Pancreas (tissue), 10 donors: ENCODE measurements around the gene PER2. TPM values are rescaled to one million over a fixed set of nuclear protein-coding genes. Genes with fewer than 3 reads are reported as not detected.
A peak's percentile ranks its signal among the peaks of the same experiment; 100 is the strongest.

ENCODE experiments used
- ATAC-seq, 4 donors: fragments of 200-7000 bp; cut with Tn5 transposase; one replicate each; pipeline versions ENCODE4 v1.8.0 to v1.9.1; 2020; ENCODE audit warnings: mild to moderate bottlenecking in 4 of 4, moderate library complexity in 4 of 4
- DNase-seq, 6 donors: peaks; one replicate each; pipeline ENCODE4 v3.0.0-alpha.2; 2020
- FAIRE-seq: peaks from 2 replicates; lab custom pipeline; 2012; peaks lifted over from hg19 to GRCh38; lab: Jason Lieb, UNC
- H3K27ac ChIP-seq, 4 donors: fragments of 200-600 bp; sonication (generic); 1 replicate in 3 of 4; 2 replicates in 1 of 4; pipeline versions ENCODE4 v1.5.0 to v1.8.0; 2020
- H3K27me3 ChIP-seq, 4 donors: fragments of 200-600 bp; one replicate each; pipeline ENCODE4 v1.8.0; 2021
- H3K36me3 ChIP-seq, 3 donors: fragments of 200-600 bp; sonication (generic) in 1 of 3; one replicate each; pipeline versions ENCODE4 v1.5.0 to v1.8.0; 2020 to 2021
- H3K4me1 ChIP-seq, 3 donors: fragments of 200-600 bp; one replicate each; pipeline ENCODE4 v1.8.0; 2021
- H3K4me3 ChIP-seq, 4 donors: fragments of 200-600 bp; sonication (generic) in 2 of 4; one replicate each; pipeline versions ENCODE4 v1.5.0 to v1.8.0; 2020 to 2021
- H3K9me3 ChIP-seq, 4 donors: fragments of 200-600 bp; one replicate each; pipeline ENCODE4 v1.8.0; 2021
- CTCF ChIP-seq, 4 donors: fragments of 200-600 bp; sonication (generic) in 3 of 4; IDR thresholded peaks; one replicate each; pipeline versions ENCODE4 v1.5.0 to v1.8.0; 2021; ENCODE audit warnings: antibody characterized with exemption in 4 of 4
- WGBS, 2 donors: extraction: QIAGEN DNeasy Blood & Tissue Kit; methylation state at CpG; one replicate each; pipeline ENCODE4 v1.1.7; 2013; 5-methylcytosine and 5-hydroxymethylcytosine counted together
- intact Hi-C, 3 donors: fragments of 100-400 bp; cut with DNase I; formaldehyde crosslinking; loops; one replicate each; pipeline versions ENCODE4 v1.11.1 to v1.14.2; 2022
- polyA plus RNA-seq, 2 donors: library from polyadenylated mRNA; stranded (reverse); fragments of 200-250 nt; gene quantifications; one replicate each; pipeline ENCODE4 v1.2.3, GENCODE V29; 2013
- total RNA-seq, 6 donors: library from RNA; stranded (reverse); fragmentation: NEBNext Ultra II Directional in 4 of 6; extraction: Animal tissue kit (Norgen Biotek cat#: 25700) in 4 of 6; gene quantifications; one replicate each; pipeline versions ENCODE4 v1.2.1 to v1.2.4, GENCODE V29; 2021 to 2023
- donor health status: healthy with polysubstance abuse.
- donor health status: DM: no; HTN: no; CAD: no; lungs with moderate emphysema.
- donor health status: DM: no; HTN: no; CAD: no.
- donor health status: control.
- donor health status: control.
- donor health status: Bipolar disorder and iron deficiency.
- donor health status: DM: yes; HTN: yes; CAD: no.
- donor health status: DM: no; HTN: no; CAD: no.
- donor health status: DM: no; HTN: no; CAD: no.
- donor health status: DM: yes; HTN: yes; CAD: no.

The PER2 gene
- total and polyA plus RNA-seq, 8 donors = 6.9 to 12.2 (median 9.3) TPM

DNA sequence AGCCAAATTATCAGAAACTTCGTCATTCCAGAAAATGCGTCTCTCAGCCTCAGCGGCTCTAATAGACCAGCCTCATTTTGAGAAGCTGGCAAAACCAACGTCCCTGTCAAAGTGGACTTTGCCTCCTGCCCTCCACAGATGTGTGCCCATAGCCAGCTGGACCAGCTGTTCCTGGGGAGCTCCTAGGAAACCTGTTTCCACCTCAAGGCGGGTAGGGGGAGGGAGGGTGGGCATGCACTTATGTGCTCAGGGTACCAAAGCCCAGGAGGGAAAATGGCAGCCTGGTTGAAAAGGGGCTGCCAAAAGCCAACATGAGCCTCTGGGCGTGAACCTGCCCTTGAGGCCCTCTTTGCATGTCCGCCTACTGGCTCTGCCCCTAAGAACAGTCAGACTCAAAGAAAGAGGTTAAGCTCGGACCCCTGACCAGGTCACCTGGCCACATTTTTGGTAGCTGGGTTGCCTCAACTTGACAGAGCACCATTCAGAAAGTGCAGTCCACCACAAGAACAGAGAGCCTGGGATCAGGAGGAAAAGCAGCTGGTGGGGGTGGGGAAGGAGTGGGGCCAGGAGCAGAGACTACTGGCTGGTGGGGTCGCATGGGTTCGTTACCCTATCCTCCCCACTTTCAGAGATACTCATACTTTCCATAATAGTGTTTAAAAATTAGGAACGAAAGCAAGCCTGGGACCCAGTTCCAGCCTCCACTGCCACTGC lies 3.5 kb downstream of the PER2 start:
- WGBS, 2 donors = 35 to 38% methylated on average over 11 of the region's 11 CpGs
- no peaks in the 10 kb centered on the region for H3K9me3 ChIP-seq
- intact Hi-C loops = no loop called here
- H3K4me1 ChIP-seq = peaks cover 36 to 50% (median 48%) of the 10 kb centered on the region in 3 donors
- H3K27ac ChIP-seq = peak overlapping the region; percentile 96 to 100 (median 98)
- no peak for FAIRE-seq
- DNase-seq = peak in 5 of 6 donors; percentile 50 to 80 (median 68)
- H3K4me3 ChIP-seq = peak overlapping the region in 2 of 4 donors; percentile 9 to 83
- H3K36me3 ChIP-seq = no peaks in the 10 kb centered on the region
- no peak for TF ChIP-seq CTCF (IDR thresholded peaks at IDR 0.05)
- ATAC-seq = peak; percentile 6 to 23 (median 14)
- H3K27me3 ChIP-seq = no peaks in the 10 kb centered on the region

DNA sequence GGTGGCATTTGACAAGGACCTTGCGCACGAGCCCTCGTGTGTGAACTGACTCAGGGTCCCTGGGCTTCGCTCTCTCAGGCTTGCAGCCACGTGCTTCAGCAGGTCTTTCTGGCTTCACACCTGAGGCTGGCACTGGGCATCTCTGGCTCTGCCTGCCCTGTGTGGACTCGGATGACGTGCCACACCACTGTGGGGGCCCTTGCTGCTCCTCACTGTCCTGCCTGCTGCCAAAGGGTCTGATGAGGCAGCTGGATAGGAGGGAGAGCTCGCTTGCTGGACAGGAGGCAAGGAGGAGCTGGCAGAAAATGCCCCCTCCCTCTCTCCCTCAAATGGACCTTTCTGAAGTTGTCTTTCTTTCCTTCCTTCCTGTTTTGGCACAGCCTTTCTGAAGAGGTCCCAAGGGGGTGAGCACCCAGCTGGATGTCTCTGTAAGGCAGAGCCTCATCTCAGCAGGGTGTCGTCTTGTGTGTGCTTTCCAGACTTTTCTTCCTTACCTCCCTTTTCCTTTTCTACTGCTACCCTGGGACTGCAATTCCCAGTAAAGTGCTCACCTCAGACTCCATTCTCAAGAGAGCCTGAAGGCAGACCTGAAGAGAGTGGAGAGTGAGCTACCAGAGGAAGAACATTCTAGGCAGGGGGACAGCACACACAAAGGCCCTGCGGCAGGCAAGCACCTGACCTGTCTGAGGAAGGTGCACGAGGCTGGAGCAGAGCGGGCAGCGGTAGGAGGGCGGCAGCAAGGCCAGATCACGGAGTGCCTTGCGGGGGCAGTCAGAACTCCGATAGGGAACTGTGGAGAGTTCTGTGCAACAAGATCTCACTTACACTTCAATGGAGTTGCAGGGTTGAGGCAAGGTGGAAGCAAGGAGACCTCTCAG lies 5.3 kb downstream of the PER2 start:
- Histone ChIP-seq H3K9me3 (no peaks in the 10 kb centered on the region), H3K4me3 (no peak overlapping the region), H3K27me3 (no peaks in the 10 kb centered on the region), H3K27ac (peak overlapping the region in 3 of 4 donors; percentile 0 to 100 (median 96)), H3K36me3 (no peaks in the 10 kb centered on the region), H3K4me1 (peaks cover 36 to 44% (median 41%) of the 10 kb centered on the region in 3 donors)
- FAIRE-seq = no peak
- 90% methylated on average over 16 to 17 of the region's 17 CpGs for WGBS, 2 donors
- ATAC-seq = no peak
- intact Hi-C loops = no loop called here
- peak in 2 of 6 donors; percentile 30 to 60 for DNase-seq
- TF ChIP-seq CTCF (IDR thresholded peaks at IDR 0.05) = no peak

DNA sequence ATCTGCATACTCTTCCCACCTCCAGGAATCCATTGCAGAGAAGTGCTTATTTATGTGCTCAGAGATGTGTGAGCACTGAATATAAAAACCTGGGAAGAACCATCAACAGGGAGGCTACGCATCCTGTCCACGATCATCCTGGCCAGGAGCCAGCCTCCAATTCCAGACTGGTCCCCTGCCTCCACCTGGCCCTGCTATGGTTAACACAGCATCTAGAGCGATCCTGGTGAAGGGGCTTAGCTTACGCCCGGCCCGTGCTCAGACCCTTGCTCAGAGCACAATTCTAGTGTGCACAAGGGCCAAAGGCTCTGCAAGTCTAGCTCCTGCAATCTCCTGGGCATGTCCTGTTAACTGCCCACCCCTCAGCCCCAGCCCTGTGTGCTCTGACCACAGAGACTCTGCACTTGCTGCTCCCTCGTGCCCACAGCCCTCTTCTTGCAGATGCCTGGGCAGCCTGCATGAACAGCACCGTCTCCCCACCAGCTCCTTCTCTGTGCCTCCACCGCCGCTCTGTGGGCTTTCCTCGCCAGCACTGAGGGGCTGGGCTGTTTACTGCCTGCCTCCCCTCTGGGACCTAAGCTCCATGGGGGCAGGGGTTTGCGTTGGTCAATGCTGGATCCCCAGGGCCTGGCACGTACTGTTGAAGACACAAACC lies 6.5 kb downstream of the PER2 start:
- FAIRE-seq = no peak
- TF ChIP-seq CTCF (IDR thresholded peaks at IDR 0.05) = no peak
- H3K36me3 ChIP-seq = peaks cover 0 to 1% (median under 1%) of the 10 kb centered on the region in 3 donors
- H3K4me1 ChIP-seq = peaks cover 32 to 39% (median 35%) of the 10 kb centered on the region in 3 donors
- WGBS, 2 donors = 87 to 91% methylated on average over 13 of the region's 13 CpGs
- H3K9me3 ChIP-seq = no peaks in the 10 kb centered on the region
- no peaks in the 10 kb centered on the region for H3K27me3 ChIP-seq
- no peak overlapping the region for H3K27ac ChIP-seq
- DNase-seq = peak in 2 of 6 donors; percentile 42 to 64
- H3K4me3 ChIP-seq = no peak overlapping the region
- no peak for ATAC-seq
- intact Hi-C loops = no loop called here

DNA sequence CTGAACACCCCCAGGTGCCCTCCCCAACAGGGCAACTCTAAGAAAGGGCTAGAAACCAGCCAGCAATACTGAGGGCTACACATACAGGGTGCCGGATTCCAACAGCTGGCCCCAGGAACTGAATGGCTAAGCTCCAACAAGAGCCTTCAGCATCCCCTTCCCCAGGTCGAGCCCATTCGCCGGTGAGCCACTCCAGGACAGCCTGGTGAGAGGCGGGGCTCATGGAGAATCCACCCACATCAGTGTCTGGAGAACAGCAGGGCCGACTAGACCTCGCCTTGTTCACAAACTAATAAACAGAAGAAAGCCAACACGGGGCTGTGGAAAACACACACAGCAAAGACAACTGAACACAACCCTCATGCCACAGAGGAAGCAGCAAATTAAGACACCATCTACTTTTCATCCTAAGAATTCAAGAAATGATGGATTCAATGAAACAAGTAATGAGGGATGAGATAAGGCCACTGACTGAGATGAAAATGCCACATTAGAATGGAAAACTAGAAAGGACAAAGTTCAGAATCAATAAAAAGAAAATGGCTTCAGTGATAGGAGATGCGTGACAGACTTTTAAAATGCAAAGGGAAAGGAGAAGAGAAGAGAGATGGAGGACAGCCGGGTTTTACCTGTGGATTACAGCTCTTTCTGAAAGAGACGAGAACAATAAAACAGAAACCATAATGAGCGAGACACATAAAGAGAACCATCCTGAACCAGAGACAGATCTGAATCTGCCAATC lies 8.2 kb downstream of the PER2 start:
- ATAC-seq (no peak), FAIRE-seq (no peak), DNase-seq (peak in 1 of 6 donors; percentile 46)
- Histone ChIP-seq H3K4me1 (peaks cover 15 to 24% (median 20%) of the 10 kb centered on the region in 3 donors), H3K27me3 (no peaks in the 10 kb centered on the region), H3K4me3 (no peak overlapping the region), H3K9me3 (no peaks in the 10 kb centered on the region), H3K27ac (no peak overlapping the region), H3K36me3 (peaks cover 0 to 17% (median 16%) of the 10 kb centered on the region in 3 donors)
- intact Hi-C loops = no loop called here
- 85 to 88% methylated on average over 12 of the region's 12 CpGs for WGBS, 2 donors
- no peak for TF ChIP-seq CTCF (IDR thresholded peaks at IDR 0.05)
